ENCODE data around the gene PPP1CA.
A peak's percentile ranks its signal among the peaks of the same experiment; 100 is the strongest.

Gene PPP1CA

DNA sequence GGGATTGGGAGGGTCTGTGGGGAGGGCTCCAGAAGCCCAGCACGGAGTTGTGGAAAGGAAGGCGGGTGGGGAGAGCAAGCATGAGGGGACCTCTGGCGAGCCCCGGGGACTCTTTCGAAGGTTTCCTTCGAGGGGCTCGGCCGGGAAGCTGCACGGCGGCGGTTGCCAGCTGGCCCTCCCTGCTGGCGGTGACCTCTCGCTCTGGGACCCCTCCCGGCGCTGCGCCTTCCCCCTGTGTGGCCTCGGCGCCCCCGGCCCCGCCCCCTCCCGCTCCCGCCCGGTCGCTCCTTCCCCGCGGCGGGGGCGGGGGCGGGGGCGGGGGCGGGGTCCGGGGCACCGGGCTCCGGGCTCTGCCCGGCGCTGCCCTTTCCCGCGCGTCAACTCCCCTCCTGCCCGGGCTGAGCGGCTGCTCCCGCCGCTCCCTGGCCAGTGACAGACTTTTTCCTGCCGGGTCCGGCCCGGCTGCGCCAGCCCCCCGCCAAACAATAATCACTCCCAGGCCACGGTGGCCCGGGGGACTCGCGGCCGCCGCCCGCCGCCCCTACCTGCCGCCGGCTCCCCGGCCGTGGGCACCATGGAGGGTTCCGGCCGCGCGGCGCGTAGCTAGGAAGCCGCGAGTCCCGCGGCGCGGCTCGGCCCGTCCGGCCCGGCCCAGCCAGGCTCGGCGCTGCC lies 29.2 kb downstream of the PPP1CA start:
- Histone ChIP-seq H3K9ac (no peak overlapping the region), H3K27ac (no peak overlapping the region), H3K4me1 (no peaks in the 10 kb centered on the region)

DNA sequence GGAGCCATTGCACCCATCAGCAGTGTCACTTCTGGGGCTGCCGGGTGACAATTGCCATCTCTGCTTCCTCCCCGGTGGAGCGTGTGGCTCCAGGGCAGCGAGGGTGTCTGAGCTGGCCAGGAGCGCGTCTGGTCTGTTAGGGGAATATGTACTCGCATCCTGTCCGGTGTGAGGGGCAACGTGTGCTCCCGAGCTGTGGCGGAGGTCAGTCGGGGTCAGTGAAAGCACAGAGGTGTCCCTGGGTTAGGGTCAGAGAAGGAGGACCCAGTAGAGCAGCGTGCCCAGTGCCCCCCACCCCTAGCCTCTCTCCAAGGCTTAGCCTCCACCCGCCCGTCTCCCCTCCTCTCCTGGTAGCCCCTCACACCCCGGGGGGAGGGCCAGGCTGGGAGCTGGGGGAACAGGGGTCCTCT lies 29.7 kb downstream of the PPP1CA start:
- Histone ChIP-seq H3K27ac (no peak overlapping the region), H3K79me2 (no peaks in the 10 kb centered on the region), H3K36me3 (ENCODE audit: control insufficient read depth, insufficient read depth, low read length) (no peaks in the 10 kb centered on the region), H3K9ac (no peak overlapping the region), H3K4me1 (no peaks in the 10 kb centered on the region), H3K4me3 (ENCODE audit: low read depth, low read length) (peak overlapping the region; percentile 22), H3K27me3 (ENCODE audit: control insufficient read depth, insufficient read depth, low read length) (no peaks in the 10 kb centered on the region), H3K4me2 (ENCODE audit: low read length) (peak overlapping the region; percentile 53), H3K9me3 (ENCODE audit: control insufficient read depth, low read length) (no peaks in the 10 kb centered on the region), H2AFZ (no peak overlapping the region)
- TF ChIP-seq, protein P1, sequence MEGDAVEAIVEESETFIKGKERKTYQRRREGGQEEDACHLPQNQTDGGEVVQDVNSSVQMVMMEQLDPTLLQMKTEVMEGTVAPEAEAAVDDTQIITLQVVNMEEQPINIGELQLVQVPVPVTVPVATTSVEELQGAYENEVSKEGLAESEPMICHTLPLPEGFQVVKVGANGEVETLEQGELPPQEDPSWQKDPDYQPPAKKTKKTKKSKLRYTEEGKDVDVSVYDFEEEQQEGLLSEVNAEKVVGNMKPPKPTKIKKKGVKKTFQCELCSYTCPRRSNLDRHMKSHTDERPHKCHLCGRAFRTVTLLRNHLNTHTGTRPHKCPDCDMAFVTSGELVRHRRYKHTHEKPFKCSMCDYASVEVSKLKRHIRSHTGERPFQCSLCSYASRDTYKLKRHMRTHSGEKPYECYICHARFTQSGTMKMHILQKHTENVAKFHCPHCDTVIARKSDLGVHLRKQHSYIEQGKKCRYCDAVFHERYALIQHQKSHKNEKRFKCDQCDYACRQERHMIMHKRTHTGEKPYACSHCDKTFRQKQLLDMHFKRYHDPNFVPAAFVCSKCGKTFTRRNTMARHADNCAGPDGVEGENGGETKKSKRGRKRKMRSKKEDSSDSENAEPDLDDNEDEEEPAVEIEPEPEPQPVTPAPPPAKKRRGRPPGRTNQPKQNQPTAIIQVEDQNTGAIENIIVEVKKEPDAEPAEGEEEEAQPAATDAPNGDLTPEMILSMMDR (IDR thresholded peaks at IDR 0.05) = no peak

More for the DNA sequence above, 29.2 kb downstream of the PPP1CA start:
- H3K4me3 ChIP-seq (ENCODE audit: low read depth, low read length) = peak overlapping the region; percentile 22
- TF ChIP-seq, protein P1 (IDR thresholded peaks at IDR 0.05) = no peak
- no peaks in the 10 kb centered on the region for H3K36me3 ChIP-seq (ENCODE audit: control insufficient read depth, insufficient read depth, low read length)
- H3K79me2 ChIP-seq = no peaks in the 10 kb centered on the region
- H3K4me2 ChIP-seq (ENCODE audit: low read length) = peak overlapping the region; percentile 53
- no peaks in the 10 kb centered on the region for H3K27me3 ChIP-seq (ENCODE audit: control insufficient read depth, insufficient read depth, low read length)
- H3K9me3 ChIP-seq (ENCODE audit: control insufficient read depth, low read length) = no peaks in the 10 kb centered on the region
- H2AFZ ChIP-seq = no peak overlapping the region

DNA sequence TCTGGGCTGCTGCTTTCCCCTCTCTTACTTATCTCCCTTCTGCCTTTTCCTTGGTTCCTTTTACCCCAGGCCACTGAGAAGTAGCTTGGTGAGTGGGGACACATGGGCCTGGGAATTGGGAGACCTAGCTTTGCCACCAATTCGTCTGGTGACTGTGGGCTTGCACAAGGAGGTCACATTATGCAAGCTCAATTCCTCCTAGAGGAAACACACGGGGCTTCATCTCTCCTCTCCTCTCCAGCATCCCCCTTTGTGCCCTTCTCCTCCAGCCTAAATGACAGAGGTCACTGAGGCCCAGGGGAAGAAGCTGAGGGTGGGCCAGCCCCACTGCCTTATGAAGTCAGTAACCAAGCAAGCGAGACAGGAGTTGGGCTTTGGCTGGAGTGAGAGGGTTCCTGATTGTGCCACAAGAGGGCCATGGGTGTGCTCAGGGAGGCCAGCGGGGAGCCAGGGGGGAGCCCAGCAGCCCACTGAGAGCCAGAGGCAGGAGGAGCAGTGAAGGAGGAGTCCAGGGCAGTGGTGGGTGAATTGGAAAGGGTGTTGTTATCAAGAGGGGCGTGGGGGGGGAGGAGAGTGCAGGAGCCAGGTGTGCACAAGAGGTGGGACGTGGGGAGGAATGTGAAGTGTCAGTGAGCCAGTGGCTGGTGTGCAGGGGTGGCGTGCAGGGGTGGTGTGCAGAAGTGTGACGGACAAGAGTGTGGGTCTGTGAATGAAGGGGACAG lies 30.3 kb downstream of the PPP1CA start:
- peak overlapping the region; percentile 53 for H3K4me2 ChIP-seq (ENCODE audit: low read length)
- no peaks in the 10 kb centered on the region for H3K27me3 ChIP-seq (ENCODE audit: control insufficient read depth, insufficient read depth, low read length)
- no peak overlapping the region for H2AFZ ChIP-seq
- no peak overlapping the region for H3K9ac ChIP-seq
- H3K9me3 ChIP-seq (ENCODE audit: control insufficient read depth, low read length) = no peaks in the 10 kb centered on the region
- H3K4me1 ChIP-seq = no peaks in the 10 kb centered on the region
- H3K36me3 ChIP-seq (ENCODE audit: control insufficient read depth, insufficient read depth, low read length) = no peaks in the 10 kb centered on the region
- no peak overlapping the region for H3K27ac ChIP-seq
- TF ChIP-seq, protein P1 (IDR thresholded peaks at IDR 0.05) = no peak
- no peaks in the 10 kb centered on the region for H3K79me2 ChIP-seq
- H3K4me3 ChIP-seq (ENCODE audit: low read depth, low read length) = no peak overlapping the region

DNA sequence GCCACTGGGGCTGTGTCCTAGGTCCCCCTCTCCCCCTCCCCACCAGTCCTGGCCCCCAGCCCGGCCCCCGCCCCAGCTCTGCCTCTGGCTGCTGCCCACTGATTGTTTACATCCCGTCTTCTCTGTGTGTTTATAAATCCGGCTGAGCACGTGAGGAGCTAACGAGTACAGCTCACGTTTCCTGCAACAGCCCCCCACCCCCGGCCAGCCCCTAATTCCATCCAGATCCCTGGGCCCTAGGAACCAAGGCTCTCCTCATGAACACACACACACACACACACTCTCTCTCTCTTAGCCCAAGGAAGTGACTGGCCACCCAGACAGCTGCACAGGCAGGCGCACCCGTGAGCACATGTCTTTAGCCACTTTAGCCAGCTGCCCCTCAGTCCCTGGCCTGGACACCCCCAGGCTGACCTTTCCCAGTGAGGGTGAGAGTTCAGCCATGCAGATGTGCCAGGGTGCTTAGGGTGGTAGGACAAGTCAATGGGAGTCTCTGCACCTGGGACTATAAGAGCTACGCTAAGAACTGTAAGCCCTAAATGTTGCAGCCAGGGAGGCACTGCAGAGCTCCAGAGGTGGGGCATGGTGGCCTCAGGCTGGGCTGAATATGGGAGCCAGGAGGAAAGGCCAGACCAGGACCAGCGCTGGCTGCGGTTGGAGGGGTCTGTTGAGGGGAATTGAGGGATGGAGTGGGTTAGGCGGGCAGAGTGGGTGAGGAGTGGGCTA lies 31.1 kb downstream of the PPP1CA start:
- TF ChIP-seq, protein P1 (IDR thresholded peaks at IDR 0.05) = no peak
- Histone ChIP-seq H3K27me3 (ENCODE audit: control insufficient read depth, insufficient read depth, low read length) (no peaks in the 10 kb centered on the region), H3K79me2 (no peaks in the 10 kb centered on the region), H3K4me2 (ENCODE audit: low read length) (no peak overlapping the region), H2AFZ (no peak overlapping the region), H3K36me3 (ENCODE audit: control insufficient read depth, insufficient read depth, low read length) (no peaks in the 10 kb centered on the region), H3K27ac (no peak overlapping the region), H3K9me3 (ENCODE audit: control insufficient read depth, low read length) (no peaks in the 10 kb centered on the region), H3K4me1 (no peaks in the 10 kb centered on the region), H3K4me3 (ENCODE audit: low read depth, low read length) (no peak overlapping the region), H3K9ac (no peak overlapping the region)

All from parathyroid adenoma (tissue), 2 donors.